ENCODE data around the gene RAI14.

The RAI14 gene

GRCh38 chr5:34834794-34835089 lies 178.6 kb downstream of the RAI14 start:
- WGBS, 2 experiments (ENCODE audit: insufficient coverage in 2 of 2), result 100% methylated on average over 1 of the region's 1 CpG; no CpG with 5 or more reads in 1 of the 2 experiments

GRCh38 chr5:34835664-34836063 lies 179.5 kb downstream of the RAI14 start:
- no peaks in the 10 kb centered on the region for H3K9me3 ChIP-seq (ENCODE audit: control insufficient read depth, low read length)
- 93 to 100% methylated on average over 1 to 2 of the region's 3 CpGs for WGBS, 2 experiments (ENCODE audit: insufficient coverage in 2 of 2)
- H3K4me1 ChIP-seq (ENCODE audit: control insufficient read depth, insufficient read depth, low read length, poor library complexity, severe bottlenecking), result peaks cover 3% of the 10 kb centered on the region
- peaks cover 33% of the 10 kb centered on the region for H3K36me3 ChIP-seq (ENCODE audit: control insufficient read depth, insufficient read depth, low read length)
- H3K4me3 ChIP-seq (ENCODE audit: extremely low read depth, insufficient read depth, low read length, poor library complexity, severe bottlenecking), result no peak overlapping the region
- H3K27ac ChIP-seq (ENCODE audit: low read depth, low read length, severe bottlenecking), result no peak overlapping the region

More at GRCh38 chr5:34834794-34835089, 178.6 kb downstream of the RAI14 start:
- peaks cover 42% of the 10 kb centered on the region for H3K36me3 ChIP-seq (ENCODE audit: control insufficient read depth, insufficient read depth, low read length)
- H3K4me1 ChIP-seq (ENCODE audit: control insufficient read depth, insufficient read depth, low read length, poor library complexity, severe bottlenecking), result peaks cover 3% of the 10 kb centered on the region
- H3K9me3 ChIP-seq (ENCODE audit: control insufficient read depth, low read length), result no peaks in the 10 kb centered on the region
- H3K27ac ChIP-seq (ENCODE audit: low read depth, low read length, severe bottlenecking), result no peak overlapping the region
- H3K4me3 ChIP-seq (ENCODE audit: extremely low read depth, insufficient read depth, low read length, poor library complexity, severe bottlenecking), result no peak overlapping the region

GRCh38 chr5:34838785-34839714 lies 182.9 kb downstream of the RAI14 start, which contains the start of gene TTC23L:
TTC23L (plus strand) TSS chr5:34839164; CDS start chr5:34840672, 1,508 bp downstream.
- 4 to 5% methylated on average over 57 to 69 of the region's 73 CpGs for WGBS, 2 experiments (ENCODE audit: insufficient coverage in 2 of 2)
- Histone ChIP-seq H3K27ac (ENCODE audit: low read depth, low read length, severe bottlenecking) (peak within 1 kb of the TSS; percentile 80), H3K9me3 (ENCODE audit: control insufficient read depth, low read length) (no peaks in the 10 kb centered on the region), H3K4me3 (ENCODE audit: extremely low read depth, insufficient read depth, low read length, poor library complexity, severe bottlenecking) (peak within 1 kb of the TSS; percentile 62), H3K36me3 (ENCODE audit: control insufficient read depth, insufficient read depth, low read length) (peaks cover 4% of the 10 kb centered on the region), H3K4me1 (ENCODE audit: control insufficient read depth, insufficient read depth, low read length, poor library complexity, severe bottlenecking) (peaks cover 3% of the 10 kb centered on the region)

- Histone ChIP-seq H3K27ac (ENCODE audit: low read depth, low read length, severe bottlenecking) (no peak overlapping the region), H3K36me3 (ENCODE audit: control insufficient read depth, insufficient read depth, low read length) (no peaks in the 10 kb centered on the region), H3K9me3 (ENCODE audit: control insufficient read depth, low read length) (no peaks in the 10 kb centered on the region), H3K4me1 (ENCODE audit: control insufficient read depth, insufficient read depth, low read length, poor library complexity, severe bottlenecking) (peaks cover 3% of the 10 kb centered on the region), H3K4me3 (ENCODE audit: extremely low read depth, insufficient read depth, low read length, poor library complexity, severe bottlenecking) (no peak overlapping the region)
- WGBS, 2 experiments (ENCODE audit: insufficient coverage in 2 of 2), result 40 to 100% methylated on average over 1 of the region's 2 CpGs
Measured at GRCh38 chr5:34841816-34842215, 185.7 kb downstream of the RAI14 start.

- WGBS, 2 experiments (ENCODE audit: insufficient coverage in 2 of 2), result 82 to 94% methylated on average over 7 of the region's 7 CpGs
- Histone ChIP-seq H3K9me3 (ENCODE audit: control insufficient read depth, low read length) (no peaks in the 10 kb centered on the region), H3K4me3 (ENCODE audit: extremely low read depth, insufficient read depth, low read length, poor library complexity, severe bottlenecking) (no peak overlapping the region), H3K36me3 (ENCODE audit: control insufficient read depth, insufficient read depth, low read length) (no peaks in the 10 kb centered on the region), H3K4me1 (ENCODE audit: control insufficient read depth, insufficient read depth, low read length, poor library complexity, severe bottlenecking) (peaks cover 3% of the 10 kb centered on the region), H3K27ac (ENCODE audit: low read depth, low read length, severe bottlenecking) (no peak overlapping the region)
Measured at GRCh38 chr5:34842554-34842953, 186.4 kb downstream of the RAI14 start.

- H3K4me3 ChIP-seq (ENCODE audit: extremely low read depth, insufficient read depth, low read length, poor library complexity, severe bottlenecking), result no peak overlapping the region
- 90 to 100% methylated on average over 1 of the region's 2 CpGs for WGBS, 2 experiments (ENCODE audit: insufficient coverage in 2 of 2)
- no peaks in the 10 kb centered on the region for H3K9me3 ChIP-seq (ENCODE audit: control insufficient read depth, low read length)
- no peaks in the 10 kb centered on the region for H3K4me1 ChIP-seq (ENCODE audit: control insufficient read depth, insufficient read depth, low read length, poor library complexity, severe bottlenecking)
- no peak overlapping the region for H3K27ac ChIP-seq (ENCODE audit: low read depth, low read length, severe bottlenecking)
- no peaks in the 10 kb centered on the region for H3K36me3 ChIP-seq (ENCODE audit: control insufficient read depth, insufficient read depth, low read length)
Measured at GRCh38 chr5:34843497-34843896, 187.4 kb downstream of the RAI14 start.

- H3K27ac ChIP-seq (ENCODE audit: low read depth, low read length, severe bottlenecking), result no peak overlapping the region
- no peaks in the 10 kb centered on the region for H3K4me1 ChIP-seq (ENCODE audit: control insufficient read depth, insufficient read depth, low read length, poor library complexity, severe bottlenecking)
- H3K9me3 ChIP-seq (ENCODE audit: control insufficient read depth, low read length), result no peaks in the 10 kb centered on the region
- no peak overlapping the region for H3K4me3 ChIP-seq (ENCODE audit: extremely low read depth, insufficient read depth, low read length, poor library complexity, severe bottlenecking)
- WGBS, 2 experiments (ENCODE audit: insufficient coverage in 2 of 2), result 100% methylated on average over 1 of the region's 3 CpGs; no CpG with 5 or more reads in 1 of the 2 experiments
- H3K36me3 ChIP-seq (ENCODE audit: control insufficient read depth, insufficient read depth, low read length), result no peaks in the 10 kb centered on the region
Measured at GRCh38 chr5:34844106-34844505, 188.0 kb downstream of the RAI14 start.

GRCh38 chr5:34844999-34845398 lies 188.9 kb downstream of the RAI14 start:
- no peaks in the 10 kb centered on the region for H3K36me3 ChIP-seq (ENCODE audit: control insufficient read depth, insufficient read depth, low read length)
- no peaks in the 10 kb centered on the region for H3K9me3 ChIP-seq (ENCODE audit: control insufficient read depth, low read length)
- H3K4me3 ChIP-seq (ENCODE audit: extremely low read depth, insufficient read depth, low read length, poor library complexity, severe bottlenecking), result no peak overlapping the region
- WGBS, 2 experiments (ENCODE audit: insufficient coverage in 2 of 2), result 100% methylated on average over 1 to 2 of the region's 4 CpGs
- no peak overlapping the region for H3K27ac ChIP-seq (ENCODE audit: low read depth, low read length, severe bottlenecking)
- H3K4me1 ChIP-seq (ENCODE audit: control insufficient read depth, insufficient read depth, low read length, poor library complexity, severe bottlenecking), result no peaks in the 10 kb centered on the region

GRCh38 chr5:34847056-34847455 lies 190.9 kb downstream of the RAI14 start:
- Histone ChIP-seq H3K36me3 (ENCODE audit: control insufficient read depth, insufficient read depth, low read length) (no peaks in the 10 kb centered on the region), H3K9me3 (ENCODE audit: control insufficient read depth, low read length) (no peaks in the 10 kb centered on the region)

GRCh38 chr5:34847552-34847951 lies 191.4 kb downstream of the RAI14 start:
- no peaks in the 10 kb centered on the region for H3K4me1 ChIP-seq (ENCODE audit: control insufficient read depth, insufficient read depth, low read length, poor library complexity, severe bottlenecking)
- H3K36me3 ChIP-seq (ENCODE audit: control insufficient read depth, insufficient read depth, low read length), result no peaks in the 10 kb centered on the region
- H3K27ac ChIP-seq (ENCODE audit: low read depth, low read length, severe bottlenecking), result no peak overlapping the region
- H3K9me3 ChIP-seq (ENCODE audit: control insufficient read depth, low read length), result no peaks in the 10 kb centered on the region
- WGBS, 2 experiments (ENCODE audit: insufficient coverage in 2 of 2), result 88 to 93% methylated on average over 2 to 3 of the region's 4 CpGs
- H3K4me3 ChIP-seq (ENCODE audit: extremely low read depth, insufficient read depth, low read length, poor library complexity, severe bottlenecking), result no peak overlapping the region

More at GRCh38 chr5:34847056-34847455, 190.9 kb downstream of the RAI14 start:
- no peak overlapping the region for H3K4me3 ChIP-seq (ENCODE audit: extremely low read depth, insufficient read depth, low read length, poor library complexity, severe bottlenecking)
- H3K27ac ChIP-seq (ENCODE audit: low read depth, low read length, severe bottlenecking), result no peak overlapping the region
- no peaks in the 10 kb centered on the region for H3K4me1 ChIP-seq (ENCODE audit: control insufficient read depth, insufficient read depth, low read length, poor library complexity, severe bottlenecking)

GRCh38 chr5:34848230-34848629 lies 192.1 kb downstream of the RAI14 start:
- no peak overlapping the region for H3K4me3 ChIP-seq (ENCODE audit: extremely low read depth, insufficient read depth, low read length, poor library complexity, severe bottlenecking)
- no peaks in the 10 kb centered on the region for H3K4me1 ChIP-seq (ENCODE audit: control insufficient read depth, insufficient read depth, low read length, poor library complexity, severe bottlenecking)
- H3K9me3 ChIP-seq (ENCODE audit: control insufficient read depth, low read length), result no peaks in the 10 kb centered on the region
- H3K36me3 ChIP-seq (ENCODE audit: control insufficient read depth, insufficient read depth, low read length), result no peaks in the 10 kb centered on the region
- WGBS, 2 experiments (ENCODE audit: insufficient coverage in 2 of 2), result no CpG with 5 or more reads among the region's 2 CpGs
- H3K27ac ChIP-seq (ENCODE audit: low read depth, low read length, severe bottlenecking), result no peak overlapping the region

All from mesodermal cell (in vitro differentiated cells).